ENCODE data around the gene DMAP1. TPM values are rescaled to one million over a fixed set of nuclear protein-coding genes. Genes with fewer than 3 reads are reported as not detected.

Gene DMAP1
- total and polyA plus RNA-seq, 2 donors (not counting 1 experiment from before 2014, with no cell fraction given) = 21.1 to 23.6 TPM

DNA sequence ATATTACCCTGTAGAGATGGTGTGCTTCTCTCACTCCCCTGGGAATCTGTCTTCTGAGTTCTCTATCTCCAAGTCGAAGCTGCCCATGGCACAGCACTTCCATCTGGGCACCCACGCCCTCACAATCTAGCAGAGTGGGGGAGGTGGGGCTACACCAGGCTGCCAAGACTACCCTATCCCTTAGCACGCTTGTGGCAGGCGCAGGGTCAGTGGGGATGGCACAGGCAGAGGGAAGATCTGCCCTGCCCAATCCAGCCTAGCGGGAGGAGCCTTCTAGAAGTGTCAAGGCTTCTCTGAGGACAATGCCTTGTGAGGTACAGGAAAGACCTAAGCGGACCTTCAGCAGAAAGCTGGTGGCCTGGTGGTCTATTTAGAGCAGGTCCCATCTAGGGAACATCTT is 49.1 kb downstream of the DMAP1 start:
- no peaks in the 10 kb centered on the region for H3K4me1 ChIP-seq (ENCODE audit: control insufficient read depth, extremely low read depth, insufficient read depth, low read length)
- no peaks in the 10 kb centered on the region for H4K20me1 ChIP-seq (ENCODE audit: control insufficient read depth, extremely low read depth, insufficient read depth, low read length)
- H3K27me3 ChIP-seq (ENCODE audit: control insufficient read depth, insufficient read depth, low read length) = no peaks in the 10 kb centered on the region
- no peaks in the 10 kb centered on the region for H3K36me3 ChIP-seq (ENCODE audit: control insufficient read depth, insufficient read depth, low read length)
- H3K9me3 ChIP-seq (ENCODE audit: control insufficient read depth, insufficient read depth, low read depth, low read length) = no peaks in the 10 kb centered on the region
- H2AFZ ChIP-seq (ENCODE audit: low read length) = no peak overlapping the region
- DNase-seq (ENCODE audit: low read depth in 2 of 2) = no peak
- no peak overlapping the region for H3K4me2 ChIP-seq (ENCODE audit: extremely low read depth, insufficient read depth, low read length)
- TF ChIP-seq, protein P1, sequence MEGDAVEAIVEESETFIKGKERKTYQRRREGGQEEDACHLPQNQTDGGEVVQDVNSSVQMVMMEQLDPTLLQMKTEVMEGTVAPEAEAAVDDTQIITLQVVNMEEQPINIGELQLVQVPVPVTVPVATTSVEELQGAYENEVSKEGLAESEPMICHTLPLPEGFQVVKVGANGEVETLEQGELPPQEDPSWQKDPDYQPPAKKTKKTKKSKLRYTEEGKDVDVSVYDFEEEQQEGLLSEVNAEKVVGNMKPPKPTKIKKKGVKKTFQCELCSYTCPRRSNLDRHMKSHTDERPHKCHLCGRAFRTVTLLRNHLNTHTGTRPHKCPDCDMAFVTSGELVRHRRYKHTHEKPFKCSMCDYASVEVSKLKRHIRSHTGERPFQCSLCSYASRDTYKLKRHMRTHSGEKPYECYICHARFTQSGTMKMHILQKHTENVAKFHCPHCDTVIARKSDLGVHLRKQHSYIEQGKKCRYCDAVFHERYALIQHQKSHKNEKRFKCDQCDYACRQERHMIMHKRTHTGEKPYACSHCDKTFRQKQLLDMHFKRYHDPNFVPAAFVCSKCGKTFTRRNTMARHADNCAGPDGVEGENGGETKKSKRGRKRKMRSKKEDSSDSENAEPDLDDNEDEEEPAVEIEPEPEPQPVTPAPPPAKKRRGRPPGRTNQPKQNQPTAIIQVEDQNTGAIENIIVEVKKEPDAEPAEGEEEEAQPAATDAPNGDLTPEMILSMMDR (conservative IDR thresholded peaks at IDR 0.05 in 1 of 2, IDR thresholded peaks at IDR 0.05 in 1 of 2; ENCODE audit: low read depth in 1 of 2, low read length in 2 of 2) = no peak
- no peak for TF ChIP-seq EZH2 (IDR thresholded peaks at IDR 0.05; ENCODE audit: low read length, missing control alignments)
- H3K9ac ChIP-seq (ENCODE audit: insufficient read depth, low read length) = no peak overlapping the region
- no peak overlapping the region for H3K4me3 ChIP-seq (replicated peaks in 1 of 4; ENCODE audit: control extremely low read depth in 1 of 4, insufficient read depth in 1 of 4, low read depth in 3 of 4, low read length in 4 of 4)
- no peak overlapping the region for H3K27ac ChIP-seq (ENCODE audit: insufficient read depth, low read length)
- H3K79me2 ChIP-seq (ENCODE audit: control insufficient read depth, insufficient read depth, low read length) = no peaks in the 10 kb centered on the region

- Histone ChIP-seq H3K9me3 (ENCODE audit: control insufficient read depth, insufficient read depth, low read depth, low read length) (no peaks in the 10 kb centered on the region), H4K20me1 (ENCODE audit: control insufficient read depth, extremely low read depth, insufficient read depth, low read length) (no peaks in the 10 kb centered on the region), H3K36me3 (ENCODE audit: control insufficient read depth, insufficient read depth, low read length) (no peaks in the 10 kb centered on the region)
Measured at GRCh38 chr1:44262816-44263567, 49.7 kb downstream of the DMAP1 start.

GRCh38 chr1:44263568-44264450 is 50.5 kb downstream of the DMAP1 start:
- H3K4me2 ChIP-seq (ENCODE audit: extremely low read depth, insufficient read depth, low read length) = no peak overlapping the region
- H3K4me3 ChIP-seq (replicated peaks in 1 of 4; ENCODE audit: control extremely low read depth in 1 of 4, insufficient read depth in 1 of 4, low read depth in 3 of 4, low read length in 4 of 4) = no peak overlapping the region
- H3K36me3 ChIP-seq (ENCODE audit: control insufficient read depth, insufficient read depth, low read length) = no peaks in the 10 kb centered on the region
- no peak for TF ChIP-seq EZH2 (IDR thresholded peaks at IDR 0.05; ENCODE audit: low read length, missing control alignments)
- TF ChIP-seq, protein P1 (conservative IDR thresholded peaks at IDR 0.05 in 1 of 2, IDR thresholded peaks at IDR 0.05 in 1 of 2; ENCODE audit: low read depth in 1 of 2, low read length in 2 of 2) = no peak
- H2AFZ ChIP-seq (ENCODE audit: low read length) = no peak overlapping the region
- H4K20me1 ChIP-seq (ENCODE audit: control insufficient read depth, extremely low read depth, insufficient read depth, low read length) = no peaks in the 10 kb centered on the region
- no peaks in the 10 kb centered on the region for H3K79me2 ChIP-seq (ENCODE audit: control insufficient read depth, insufficient read depth, low read length)
- no peak overlapping the region for H3K27ac ChIP-seq (ENCODE audit: insufficient read depth, low read length)
- no peaks in the 10 kb centered on the region for H3K9me3 ChIP-seq (ENCODE audit: control insufficient read depth, insufficient read depth, low read depth, low read length)
- H3K9ac ChIP-seq (ENCODE audit: insufficient read depth, low read length) = no peak overlapping the region
- H3K4me1 ChIP-seq (ENCODE audit: control insufficient read depth, extremely low read depth, insufficient read depth, low read length) = no peaks in the 10 kb centered on the region
- H3K27me3 ChIP-seq (ENCODE audit: control insufficient read depth, insufficient read depth, low read length) = no peaks in the 10 kb centered on the region
- no peak for DNase-seq (ENCODE audit: low read depth in 2 of 2)

More at GRCh38 chr1:44262816-44263567, 49.7 kb downstream of the DMAP1 start:
- Histone ChIP-seq H3K4me1 (ENCODE audit: control insufficient read depth, extremely low read depth, insufficient read depth, low read length) (no peaks in the 10 kb centered on the region), H3K9ac (ENCODE audit: insufficient read depth, low read length) (no peak overlapping the region), H3K4me2 (ENCODE audit: extremely low read depth, insufficient read depth, low read length) (no peak overlapping the region), H2AFZ (ENCODE audit: low read length) (no peak overlapping the region), H3K79me2 (ENCODE audit: control insufficient read depth, insufficient read depth, low read length) (no peaks in the 10 kb centered on the region), H3K27me3 (ENCODE audit: control insufficient read depth, insufficient read depth, low read length) (no peaks in the 10 kb centered on the region), H3K4me3 (replicated peaks in 1 of 4; ENCODE audit: control extremely low read depth in 1 of 4, insufficient read depth in 1 of 4, low read depth in 3 of 4, low read length in 4 of 4) (no peak overlapping the region), H3K27ac (ENCODE audit: insufficient read depth, low read length) (no peak overlapping the region)
- DNase-seq (ENCODE audit: low read depth in 2 of 2) = no peak
- no peak for TF ChIP-seq EZH2 (IDR thresholded peaks at IDR 0.05; ENCODE audit: low read length, missing control alignments)
- TF ChIP-seq, protein P1 (conservative IDR thresholded peaks at IDR 0.05 in 1 of 2, IDR thresholded peaks at IDR 0.05 in 1 of 2; ENCODE audit: low read depth in 1 of 2, low read length in 2 of 2) = no peak

Measured in fibroblast of lung (primary cell).